HG02759 (cell line): Measurements from ENCODE around the gene SRP19.
"Not testable (repeated sequence)": the region's sequence is repeated elsewhere in the genome, so short reads cannot be mapped to it uniquely, and the experiment has no call there.

Experiments used
- ATAC-seq: cut with Tn5 transposase; IDR thresholded peaks from one replicate; pipeline ENCODE4 v1.9.1; 2021; ENCODE audit warnings: mild to moderate bottlenecking, moderate library complexity; ENCODE audit not compliant: unreplicated experiment

The SRP19 gene

DNA sequence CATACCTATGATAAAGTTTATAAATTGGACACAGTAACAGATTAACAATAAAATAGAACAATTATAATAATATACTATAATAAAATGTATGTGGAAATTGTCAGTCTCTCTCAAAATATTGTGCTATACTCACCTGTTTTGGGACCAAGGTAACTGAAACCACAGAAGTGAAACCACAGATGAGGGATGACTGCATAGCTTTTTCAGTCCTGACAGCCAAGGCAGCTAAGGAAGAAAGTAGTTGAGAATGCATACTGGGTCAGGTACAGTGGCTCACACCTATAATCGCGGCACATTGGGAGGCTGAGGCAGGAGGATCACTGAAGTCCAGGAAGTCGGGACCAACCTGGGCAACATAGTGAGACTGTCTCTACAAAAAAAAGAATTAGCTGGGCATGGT, 8.9 kb downstream of the SRP19 start:
- peak; percentile 58 for ATAC-seq

DNA sequence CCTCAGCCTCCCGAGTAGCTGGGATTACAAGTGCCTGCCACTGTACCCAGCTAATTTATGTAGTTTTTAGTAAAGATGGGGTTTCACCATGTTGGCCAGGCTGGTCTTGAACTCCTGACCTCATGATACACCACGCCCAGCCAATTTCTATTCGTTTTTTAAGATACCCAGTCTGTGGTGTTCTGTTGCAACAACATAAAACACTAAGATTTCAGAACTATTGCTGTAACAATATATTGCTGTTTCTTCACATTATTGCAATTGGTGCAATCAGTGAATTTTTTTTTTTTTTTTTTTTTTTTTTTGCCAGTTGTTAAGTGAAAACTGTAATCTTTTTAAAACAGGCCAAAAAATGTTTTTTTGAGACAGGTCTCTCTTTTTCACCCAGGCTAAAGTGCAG, 9.9 kb downstream of the SRP19 start:
- ATAC-seq = no peak

DNA sequence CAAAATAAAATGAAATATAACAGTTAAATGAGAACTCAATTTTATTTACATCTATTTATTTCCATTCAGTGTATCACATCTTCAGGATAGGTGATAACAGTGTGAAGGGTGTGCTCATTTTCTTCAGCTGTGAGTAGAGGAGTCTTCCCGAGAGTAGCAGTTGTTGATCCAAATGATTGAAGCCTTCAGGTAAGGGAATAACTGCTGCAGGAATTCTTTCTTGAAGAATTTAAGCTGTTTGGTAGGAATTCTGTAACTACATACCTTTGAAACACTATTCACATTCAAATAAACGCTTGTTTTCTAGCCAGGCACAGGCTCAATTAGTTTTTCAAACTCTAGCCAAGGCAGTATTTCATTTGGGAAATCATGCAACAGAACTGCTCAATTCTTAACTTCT, 15.3 kb downstream of the SRP19 start:
- ATAC-seq = no peak

DNA sequence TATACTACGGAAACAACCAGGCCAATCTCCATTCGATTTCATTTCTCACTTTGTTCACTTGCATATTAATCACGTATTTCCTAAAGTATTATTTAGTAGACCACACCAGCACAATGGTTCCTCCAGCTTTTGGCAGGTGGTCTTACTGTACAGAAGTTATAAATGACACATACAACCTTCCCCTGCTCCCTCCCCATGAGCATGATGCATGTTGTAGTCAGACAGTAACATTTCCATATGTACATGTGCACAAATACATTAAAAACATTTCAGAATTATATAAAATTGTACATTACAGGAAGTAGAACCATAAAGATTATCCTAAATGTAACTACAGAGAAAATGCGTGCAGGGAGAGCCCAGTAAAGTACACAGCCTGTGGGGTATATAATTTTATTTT, 17.0 kb downstream of the SRP19 start:
- no peak for ATAC-seq

DNA sequence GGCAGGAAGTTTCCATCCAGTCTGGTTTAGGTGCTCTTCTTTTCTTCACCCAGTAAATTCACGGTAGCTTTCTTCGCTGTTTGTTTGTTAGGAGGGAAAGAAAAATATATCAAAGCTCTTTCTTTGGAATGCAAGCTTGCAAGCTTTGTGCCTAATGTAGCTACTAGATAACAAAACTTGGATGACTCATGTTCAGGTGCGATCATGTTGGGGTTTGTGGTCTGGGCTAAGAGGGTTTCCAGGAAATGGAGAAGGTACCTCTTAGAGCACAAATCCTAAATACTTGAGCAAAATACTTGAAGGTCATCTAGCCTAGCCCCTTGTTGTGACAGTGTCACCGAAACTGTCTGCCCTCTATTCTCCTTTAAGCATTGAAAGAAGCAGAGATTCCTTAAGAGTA, 17.7 kb downstream of the SRP19 start:
- peak; percentile 47 for ATAC-seq

DNA sequence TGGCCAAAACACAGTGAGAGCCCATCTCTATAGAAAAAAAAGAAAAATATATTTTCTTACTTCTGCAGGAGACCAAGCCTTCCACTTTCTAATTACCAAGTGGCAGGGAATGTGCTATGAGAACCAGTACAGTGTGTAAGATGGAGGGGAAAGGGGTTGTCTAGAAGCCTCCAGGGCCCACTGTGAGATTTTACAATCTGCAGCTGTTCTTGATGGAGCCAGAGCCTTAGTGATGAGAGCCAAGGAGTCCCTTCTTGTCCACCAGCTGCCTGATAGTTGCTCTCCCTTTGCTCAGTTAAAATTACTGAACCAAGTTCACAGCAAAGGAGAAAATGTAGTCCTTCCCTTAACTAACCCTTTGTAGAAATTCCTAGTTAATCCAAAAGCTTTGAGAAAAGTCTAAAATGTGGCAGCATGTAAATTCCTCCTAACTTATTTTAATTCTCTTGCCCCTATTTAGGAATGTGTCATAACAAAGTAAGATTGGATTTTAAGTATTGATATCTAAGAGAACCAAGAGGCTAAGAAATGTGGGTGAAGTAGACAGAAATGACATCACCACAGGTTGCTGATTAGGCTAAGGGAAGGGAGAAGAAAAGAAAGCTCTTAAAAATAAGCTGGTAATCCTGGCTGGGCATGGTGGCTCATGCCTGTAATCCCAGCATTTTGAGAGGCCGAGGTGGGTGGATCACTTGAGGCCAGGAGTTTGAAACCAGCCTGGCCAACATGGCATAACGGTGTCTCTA, 19.3 kb downstream of the SRP19 start:
- no peak for ATAC-seq

DNA sequence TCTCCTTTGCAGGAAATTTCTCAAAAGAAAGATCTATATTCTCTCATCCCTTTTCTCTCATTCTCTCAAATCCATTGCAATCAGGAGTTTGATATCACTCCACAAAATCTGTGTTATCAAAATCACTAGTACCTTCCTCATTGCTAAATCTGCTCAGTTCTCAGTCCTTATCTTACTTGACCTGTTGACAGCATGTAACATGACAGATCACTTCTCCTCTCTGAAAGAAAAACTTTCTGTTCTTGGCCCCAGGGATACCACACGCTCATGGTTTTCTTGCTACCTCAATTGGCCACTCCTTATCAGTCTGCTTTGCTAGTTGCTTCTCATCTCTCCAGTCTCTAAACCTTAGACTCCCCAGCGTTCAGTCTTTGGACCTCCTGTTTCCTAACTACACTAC, 22.1 kb downstream of the SRP19 start:
- ATAC-seq = no peak

DNA sequence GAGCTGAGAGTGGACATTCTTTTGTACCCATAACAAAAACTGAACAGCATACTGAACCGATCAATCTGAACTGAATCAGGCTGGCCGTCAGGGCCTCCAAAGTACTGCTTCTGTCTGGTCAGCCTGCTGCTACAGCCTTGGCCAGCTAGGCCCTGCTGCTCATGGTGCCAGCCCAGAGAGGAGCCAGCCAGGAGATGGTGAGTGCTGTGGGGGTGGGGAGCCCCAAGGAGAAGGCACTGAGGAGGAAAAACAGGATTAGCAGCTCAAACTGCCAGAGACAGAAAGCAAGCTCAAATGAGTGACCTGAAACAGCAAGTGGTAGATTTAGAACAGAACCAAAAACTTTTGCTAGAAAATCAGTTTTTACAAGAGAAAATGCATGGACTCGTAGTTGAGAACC, 23.9 kb downstream of the SRP19 start:
- no peak for ATAC-seq

DNA sequence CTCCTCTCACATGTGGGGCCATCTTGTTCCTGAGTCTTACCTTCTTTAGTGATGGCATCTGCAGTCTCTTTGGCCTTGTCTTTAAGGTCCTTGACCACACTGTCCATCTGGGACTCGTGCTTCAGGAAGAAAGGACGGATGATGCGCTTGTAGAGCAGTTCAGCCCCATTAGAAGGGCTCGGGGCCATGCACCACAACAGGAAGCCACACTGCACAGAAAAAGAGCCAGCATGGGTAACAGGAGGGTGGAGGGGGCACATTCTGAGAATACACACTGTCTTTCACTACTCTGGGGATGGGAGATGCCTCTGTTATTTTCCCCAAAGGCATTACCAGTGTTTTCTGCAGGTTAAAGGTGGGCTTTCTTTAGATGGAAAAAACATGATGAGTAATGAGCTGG, 25.9 kb downstream of the SRP19 start:
- no peak for ATAC-seq

DNA sequence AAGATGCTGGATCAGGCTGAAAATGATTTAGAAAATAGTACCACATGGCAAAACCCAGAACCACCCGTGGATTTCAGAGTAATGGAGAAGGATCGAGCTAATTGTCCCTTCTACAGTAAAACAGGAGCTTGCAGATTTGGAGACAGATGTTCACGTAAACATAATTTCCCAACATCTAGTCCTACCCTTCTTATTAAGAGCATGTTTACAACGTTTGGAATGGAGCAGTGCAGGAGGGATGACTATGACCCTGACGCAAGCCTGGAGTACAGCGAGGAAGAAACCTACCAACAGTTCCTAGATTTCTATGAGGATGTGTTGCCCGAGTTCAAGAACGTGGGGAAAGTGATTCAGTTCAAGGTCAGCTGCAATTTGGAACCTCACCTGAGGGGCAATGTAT, 31.0 kb downstream of the SRP19 start:
- not testable (repeated sequence) for ATAC-seq

DNA sequence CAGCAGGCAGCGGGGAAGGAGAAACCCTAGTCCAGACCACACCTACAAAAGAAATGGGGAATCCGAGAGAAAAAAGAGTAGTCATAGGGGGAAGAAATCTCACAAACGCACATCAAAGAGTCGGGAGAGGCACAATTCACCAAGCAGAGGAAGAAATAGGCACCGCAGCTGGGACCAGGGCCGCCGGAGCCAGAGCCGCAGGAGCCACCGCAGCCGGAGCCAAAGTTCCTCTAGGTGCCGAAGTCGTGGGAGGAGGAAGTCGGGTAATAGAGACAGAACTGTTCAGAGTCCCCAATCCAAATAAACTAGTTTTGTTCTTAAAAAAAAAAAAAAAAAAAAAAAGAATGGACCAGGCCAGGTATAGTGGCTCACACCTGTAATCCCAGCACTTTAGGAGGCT, 31.7 kb downstream of the SRP19 start:
- ATAC-seq = no peak

DNA sequence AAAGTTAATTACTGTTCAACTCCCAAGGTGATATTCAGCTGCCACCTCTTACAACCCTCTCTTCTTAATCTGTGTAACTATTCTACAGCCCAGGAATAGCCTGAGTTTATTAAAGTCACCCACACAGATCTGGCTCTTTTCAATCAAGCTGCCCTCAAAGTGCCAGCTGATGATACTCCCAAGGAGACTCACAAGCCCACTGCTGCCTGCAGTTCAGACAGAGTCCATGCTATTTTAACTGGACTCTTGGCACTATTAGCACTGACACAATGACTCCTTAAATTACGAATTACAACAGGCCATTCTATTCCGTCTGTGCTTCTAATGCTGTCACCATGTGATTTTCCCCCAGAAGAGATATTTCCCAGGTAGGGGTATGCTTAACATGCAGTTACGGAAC, 34.6 kb downstream of the SRP19 start:
- no peak for ATAC-seq

DNA sequence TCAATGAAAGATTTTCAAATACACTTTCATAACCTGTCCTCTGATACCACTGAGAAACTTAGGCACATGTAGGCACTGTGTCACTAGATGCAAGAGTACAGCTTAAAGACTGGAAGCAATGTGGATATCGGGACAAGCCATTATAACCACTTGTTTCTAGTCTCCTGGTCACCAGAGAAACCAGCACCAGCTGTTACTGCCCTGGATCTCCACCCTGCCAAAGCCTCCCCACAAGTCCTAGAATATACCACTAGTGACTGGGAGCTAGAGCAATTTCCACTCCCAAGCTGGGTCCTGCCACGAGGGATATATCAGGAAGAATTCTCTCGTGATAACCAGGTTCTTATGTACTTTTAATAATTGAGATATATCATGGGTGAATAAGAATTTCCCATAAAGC, 41.5 kb downstream of the SRP19 start:
- no peak for ATAC-seq

DNA sequence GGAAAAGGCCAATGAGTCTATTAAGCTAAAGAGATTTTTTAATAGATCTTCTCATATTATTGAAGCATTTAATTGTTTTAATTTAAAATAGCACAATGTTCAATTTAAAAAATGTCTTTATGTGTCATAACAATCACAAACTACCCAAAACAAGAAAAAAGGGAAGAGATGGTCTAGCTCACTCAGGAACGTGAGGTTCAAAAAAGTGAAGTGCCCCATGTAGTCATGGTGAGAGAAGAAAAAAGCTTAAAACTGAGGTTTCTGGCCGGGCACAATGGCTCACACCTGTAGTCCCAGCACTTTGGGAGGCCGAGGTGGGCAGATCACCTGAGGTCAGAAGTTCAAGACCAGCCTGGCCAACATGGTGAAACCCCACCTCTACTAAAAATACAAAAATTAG, 43.9 kb downstream of the SRP19 start:
- ATAC-seq = not testable (repeated sequence)

DNA sequence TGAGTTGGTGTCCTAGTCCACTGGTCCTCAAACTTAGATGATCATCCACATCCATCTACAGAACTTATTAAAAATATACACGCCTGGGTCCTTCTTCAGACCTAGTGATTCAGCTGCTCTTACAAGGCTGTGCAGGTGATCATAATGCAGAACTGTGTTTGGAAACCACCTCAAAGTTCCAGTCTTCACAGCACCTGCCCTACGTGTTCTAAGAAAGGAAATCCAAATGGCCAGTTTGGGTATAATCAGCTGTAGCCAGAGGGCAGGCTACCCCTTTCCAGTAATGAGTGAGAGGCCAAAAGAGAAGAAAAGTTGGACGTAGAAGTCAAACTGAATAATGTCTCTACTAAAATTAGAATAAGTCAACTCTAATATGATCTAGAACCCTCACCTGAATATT, 45.5 kb downstream of the SRP19 start:
- peak; percentile 49 for ATAC-seq

DNA sequence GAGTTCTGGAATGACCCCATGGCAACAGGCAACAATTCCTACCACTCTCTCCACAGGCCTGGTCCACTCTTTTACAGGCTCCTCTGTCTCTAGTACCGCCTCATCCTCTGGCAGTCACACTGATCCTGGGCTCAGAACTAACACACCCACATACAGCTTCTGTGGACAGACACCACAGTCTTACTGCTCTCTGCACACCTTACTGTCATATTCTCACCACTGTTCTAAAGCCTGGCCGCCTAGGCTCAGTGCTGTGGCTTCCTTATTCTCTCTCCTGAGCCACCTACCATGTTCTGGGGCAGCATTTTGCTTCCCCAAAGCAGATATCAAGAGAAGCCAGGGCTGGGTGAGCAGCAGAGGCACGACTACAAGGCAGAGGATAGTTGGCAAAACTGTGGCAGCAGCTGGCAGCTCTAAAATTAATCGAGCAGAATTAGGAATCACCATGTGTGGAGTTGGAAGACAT, 46.1 kb downstream of the SRP19 start:
- peak; percentile 54 for ATAC-seq

DNA sequence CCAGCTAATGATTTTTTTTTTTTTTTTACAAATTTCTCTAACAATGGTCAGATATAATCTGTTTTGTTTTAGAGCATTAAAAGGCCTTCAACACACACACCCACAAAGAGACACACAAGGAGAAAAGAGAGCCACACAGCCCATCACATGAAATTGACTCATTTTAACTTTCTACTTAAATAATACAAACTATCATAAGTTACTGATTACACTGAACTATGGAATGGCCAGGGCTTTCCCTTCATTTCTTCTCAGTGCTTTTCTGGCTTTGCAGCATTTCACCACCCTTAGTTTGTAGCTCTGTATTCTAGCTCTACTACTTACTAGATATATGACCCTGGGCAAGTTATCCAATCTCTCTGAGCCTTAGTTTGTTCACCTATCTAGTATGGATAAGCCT, 47.8 kb downstream of the SRP19 start:
- ATAC-seq = no peak

DNA sequence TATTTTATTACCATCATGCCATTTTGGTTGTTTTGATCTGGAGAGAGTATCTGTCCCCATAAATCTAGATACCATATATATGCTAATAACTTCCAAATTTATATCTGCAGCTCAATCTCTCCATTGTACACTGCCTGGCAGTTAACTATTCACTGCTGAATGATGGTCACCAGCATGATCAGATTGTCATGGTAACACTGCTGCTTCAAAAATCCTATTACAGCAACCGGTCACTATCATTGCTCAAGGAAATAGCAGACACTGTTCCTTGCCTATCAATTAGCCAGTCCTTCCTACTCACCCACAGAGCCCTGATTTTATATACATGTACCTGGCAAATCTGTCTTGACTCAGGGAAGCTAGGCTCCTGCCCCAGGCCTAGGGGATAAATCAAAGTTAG, 49.4 kb downstream of the SRP19 start:
- no peak for ATAC-seq

DNA sequence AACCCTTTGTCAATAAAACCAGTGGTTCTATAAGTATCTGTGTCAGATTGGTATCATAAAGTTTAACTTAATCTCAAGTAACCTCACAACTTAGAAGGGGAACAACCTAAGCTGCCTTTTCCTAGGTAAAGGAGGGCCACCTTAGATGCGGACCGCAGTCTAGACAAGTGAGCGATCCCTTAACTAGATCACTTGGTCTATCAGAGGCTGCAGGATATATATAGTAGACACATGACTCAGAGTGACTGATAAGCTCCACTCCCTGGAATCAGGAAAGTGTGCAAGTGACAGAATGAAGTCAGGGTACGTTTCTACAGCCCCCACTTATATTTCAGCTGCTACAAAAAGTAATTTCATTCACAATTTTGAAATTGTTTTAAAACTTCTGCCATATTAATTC, 53.5 kb downstream of the SRP19 start:
- ATAC-seq = no peak

DNA sequence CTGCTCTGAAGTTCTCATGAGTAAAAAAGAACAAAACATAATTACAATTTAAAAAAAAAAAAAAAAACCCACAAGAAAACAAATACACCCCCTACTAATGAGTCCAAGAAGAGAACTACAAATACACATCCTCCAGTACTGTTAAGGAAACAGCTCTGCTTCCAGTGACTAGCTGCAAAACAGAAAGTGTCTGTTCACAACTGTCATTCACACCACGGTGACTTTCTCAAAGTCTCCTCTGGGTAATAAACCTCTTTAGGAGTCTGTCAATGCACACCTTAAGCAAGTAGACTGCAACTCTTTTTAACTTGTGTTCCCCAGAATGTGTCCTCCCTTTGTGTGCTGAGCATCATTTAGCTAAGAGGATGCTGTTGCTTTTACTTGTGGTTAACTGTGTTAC, 54.7 kb downstream of the SRP19 start:
- no peak for ATAC-seq

DNA sequence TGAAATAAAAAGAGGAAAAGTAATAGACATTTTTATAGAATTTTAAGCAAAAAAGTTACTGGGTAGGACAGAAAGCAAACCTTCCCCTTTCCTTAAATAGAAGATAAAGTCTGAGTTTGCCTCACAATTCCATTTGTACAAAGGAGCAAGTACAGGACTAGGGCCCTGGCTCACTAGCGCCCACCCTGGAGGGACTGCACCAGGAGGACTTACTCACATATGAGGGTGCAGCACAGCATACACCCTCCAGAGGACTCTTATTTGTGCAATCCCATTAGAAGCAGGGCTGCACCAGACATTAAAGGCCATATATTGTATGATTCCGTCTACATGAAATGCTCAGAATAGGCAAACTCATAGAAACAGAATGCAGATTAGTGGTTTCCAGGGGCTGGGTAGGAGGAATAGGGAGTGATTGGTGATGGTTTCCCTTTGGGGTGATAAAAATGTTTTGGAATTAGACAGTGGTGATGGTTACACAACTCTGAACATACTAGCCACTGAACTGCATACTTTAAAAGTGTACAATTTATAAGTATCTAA, 56.4 kb downstream of the SRP19 start:
- no peak for ATAC-seq

DNA sequence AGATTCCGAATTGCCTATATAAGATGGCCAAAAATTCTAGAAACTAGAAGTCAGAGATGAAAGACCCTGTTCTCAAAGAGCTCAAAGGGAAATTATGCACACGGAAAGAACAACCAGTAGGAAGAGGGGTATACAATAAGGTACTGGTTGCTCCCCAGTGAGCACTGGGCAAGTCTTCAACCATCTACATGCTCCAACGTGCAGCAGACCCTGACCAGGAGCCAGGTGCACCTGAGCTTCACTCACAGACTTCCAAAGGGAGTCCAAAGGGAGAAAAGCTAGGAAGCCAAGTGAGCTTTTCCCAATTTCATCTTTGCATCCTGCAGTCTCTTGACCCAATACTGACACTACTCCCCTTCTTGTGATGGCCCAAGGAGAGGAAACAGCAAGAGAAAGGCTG, 57.0 kb downstream of the SRP19 start:
- ATAC-seq = no peak

DNA sequence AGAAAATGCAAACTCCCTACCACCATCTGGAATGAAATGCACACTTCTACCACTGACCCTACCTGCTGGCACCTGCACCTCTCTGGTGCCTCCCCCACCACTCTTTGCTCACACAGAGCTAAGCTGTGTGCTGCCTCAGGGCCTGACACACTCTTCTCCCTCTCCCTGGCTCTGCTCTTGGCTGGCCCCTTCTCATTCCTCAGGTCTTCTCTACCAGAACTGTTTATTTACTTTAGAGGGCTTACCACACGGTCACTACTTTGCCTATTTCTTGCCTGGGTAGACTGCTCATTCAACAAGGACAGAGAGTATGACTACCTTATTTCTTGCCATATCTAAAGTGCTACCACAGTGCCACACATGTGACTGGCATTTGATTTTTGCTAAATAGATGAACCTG, 57.6 kb downstream of the SRP19 start:
- ATAC-seq = no peak
